HG03378 (cell line): ENCODE results near the gene GFI1.

Experiments used
- ATAC-seq: cut with Tn5 transposase; IDR thresholded peaks from one replicate; pipeline ENCODE4 v1.9.1; 2021; ENCODE audit warnings: mild to moderate bottlenecking, moderate library complexity; ENCODE audit not compliant: unreplicated experiment

The GFI1 gene

GRCh38 chr1:92488832-92489231 lies 2.1 kb upstream of the GFI1 start:
- no peak for ATAC-seq

GRCh38 chr1:92488416-92488815 lies 1.7 kb upstream of the GFI1 start:
- ATAC-seq = no peak

- ATAC-seq = no peak
Measured at GRCh38 chr1:92487078-92487605, 417 bp upstream of the GFI1 start.

- ATAC-seq = peak; percentile 53
Measured at GRCh38 chr1:92485381-92486250, 1.1 kb downstream of the GFI1 start.

GRCh38 chr1:92484472-92485380 lies 2.0 kb downstream of the GFI1 start:
- ATAC-seq = peak; percentile 29

- ATAC-seq = no peak
Measured at GRCh38 chr1:92483610-92484471, 2.9 kb downstream of the GFI1 start.

- ATAC-seq = no peak
Measured at GRCh38 chr1:92482665-92483609, 3.8 kb downstream of the GFI1 start.

GRCh38 chr1:92481971-92482664 lies 4.6 kb downstream of the GFI1 start:
- ATAC-seq = no peak

GRCh38 chr1:92481599-92481925 lies 5.2 kb downstream of the GFI1 start:
- no peak for ATAC-seq

GRCh38 chr1:92480813-92481598 lies 5.7 kb downstream of the GFI1 start:
- ATAC-seq = no peak

GRCh38 chr1:92480200-92480812 lies 6.4 kb downstream of the GFI1 start:
- ATAC-seq = no peak

GRCh38 chr1:92479587-92479986 lies 7.1 kb downstream of the GFI1 start:
- ATAC-seq = no peak

GRCh38 chr1:92478393-92478792 lies 8.3 kb downstream of the GFI1 start:
- ATAC-seq = no peak

- no peak for ATAC-seq
Measured at GRCh38 chr1:92476071-92476631, 10.6 kb downstream of the GFI1 start.

GRCh38 chr1:92475029-92475428 lies 11.7 kb downstream of the GFI1 start:
- no peak for ATAC-seq

- peak; percentile 88 for ATAC-seq
Measured at GRCh38 chr1:92473781-92474495, 12.8 kb downstream of the GFI1 start.

- no peak for ATAC-seq
Measured at GRCh38 chr1:92470216-92470615, 16.5 kb downstream of the GFI1 start.
